Transverse colon (tissue), 4 donors: ENCODE results near the gene CABP7.

Source experiments
- EP300 ChIP-seq: sonication (generic); formaldehyde crosslinking; IDR thresholded peaks from one replicate; pipeline ENCODE4 v1.6.1; 2017; ENCODE audit warnings: antibody characterized with exemption, low read depth
- POLR2A ChIP-seq: fragments of 450-650 bp; IDR thresholded peaks from one replicate; pipeline ENCODE4 v1.6.1; 2016; ENCODE audit warnings: antibody characterized with exemption, mild to moderate bottlenecking, moderate library complexity
- POLR2AphosphoS5 ChIP-seq, 3 donors: sonication (generic); formaldehyde crosslinking; IDR thresholded peaks; one replicate each; pipeline ENCODE4 v1.6.1; 2016; ENCODE audit warnings: antibody characterized with exemption in 3 of 3
- TF ChIP-seq, protein P1 (sequence below), 5 experiments: fragments of 200-600 bp in 3 of 5; fragments of 450-650 bp in 2 of 5; sonication (generic) in 3 of 5; IDR thresholded peaks; 1 replicate in 2 of 5; 2 replicates in 3 of 5; pipeline ENCODE4 v1.5.1; 2016 to 2017; ENCODE audit warnings: antibody characterized with exemption in 5 of 5, inconsistent platforms in 3 of 5, mild to moderate bottlenecking in 2 of 5, moderate library complexity in 1 of 5

DNA sequence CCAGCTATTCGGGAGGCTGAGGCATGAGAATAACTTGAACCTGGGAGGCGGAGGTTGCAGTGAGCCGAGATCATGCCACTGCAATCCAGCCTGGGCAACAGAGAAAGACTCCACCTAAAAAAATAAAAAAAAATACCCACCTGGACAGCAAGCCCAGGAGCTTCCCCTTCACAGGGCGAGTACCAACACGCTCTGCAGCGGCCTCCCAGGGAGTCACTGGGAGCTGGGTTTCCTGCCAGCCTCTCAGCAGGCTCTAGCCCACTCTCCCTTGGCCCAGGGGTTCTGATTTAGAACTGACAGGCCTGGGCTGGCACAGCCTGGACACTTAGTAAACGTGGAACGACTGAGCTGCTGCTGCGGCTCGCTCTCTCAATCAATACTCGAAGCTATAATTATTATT lies 2.0 kb upstream of the CABP7 start:
- TF ChIP-seq, protein P1, sequence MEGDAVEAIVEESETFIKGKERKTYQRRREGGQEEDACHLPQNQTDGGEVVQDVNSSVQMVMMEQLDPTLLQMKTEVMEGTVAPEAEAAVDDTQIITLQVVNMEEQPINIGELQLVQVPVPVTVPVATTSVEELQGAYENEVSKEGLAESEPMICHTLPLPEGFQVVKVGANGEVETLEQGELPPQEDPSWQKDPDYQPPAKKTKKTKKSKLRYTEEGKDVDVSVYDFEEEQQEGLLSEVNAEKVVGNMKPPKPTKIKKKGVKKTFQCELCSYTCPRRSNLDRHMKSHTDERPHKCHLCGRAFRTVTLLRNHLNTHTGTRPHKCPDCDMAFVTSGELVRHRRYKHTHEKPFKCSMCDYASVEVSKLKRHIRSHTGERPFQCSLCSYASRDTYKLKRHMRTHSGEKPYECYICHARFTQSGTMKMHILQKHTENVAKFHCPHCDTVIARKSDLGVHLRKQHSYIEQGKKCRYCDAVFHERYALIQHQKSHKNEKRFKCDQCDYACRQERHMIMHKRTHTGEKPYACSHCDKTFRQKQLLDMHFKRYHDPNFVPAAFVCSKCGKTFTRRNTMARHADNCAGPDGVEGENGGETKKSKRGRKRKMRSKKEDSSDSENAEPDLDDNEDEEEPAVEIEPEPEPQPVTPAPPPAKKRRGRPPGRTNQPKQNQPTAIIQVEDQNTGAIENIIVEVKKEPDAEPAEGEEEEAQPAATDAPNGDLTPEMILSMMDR (IDR thresholded peaks at IDR 0.05): no peak
- TF ChIP-seq POLR2AphosphoS5 (IDR thresholded peaks at IDR 0.05): no peak
- no peak for TF ChIP-seq POLR2A
- TF ChIP-seq EP300: no peak
